HG03060 (cell line): ENCODE results near the gene MCHR1.

Experiments
- ATAC-seq: cut with Tn5 transposase; IDR thresholded peaks from one replicate; pipeline ENCODE4 v1.9.1; 2021; ENCODE audit warnings: low read depth, moderate number of reproducible peaks; ENCODE audit not compliant: unreplicated experiment

The MCHR1 gene

GRCh38 chr22:40679249-40679963 lies at the start of gene MCHR1:
TSS of gene MCHR1 (plus strand) at chr22:40679484. CDS start at chr22:40679653, 169 bp downstream.
- no peak for ATAC-seq

GRCh38 chr22:40631925-40632324 lies 47.4 kb upstream of the MCHR1 start:
- ATAC-seq: no peak

GRCh38 chr22:40633036-40633435 lies 46.2 kb upstream of the MCHR1 start:
- no peak for ATAC-seq

- no peak for ATAC-seq
Measured at GRCh38 chr22:40634119-40634903, 45.0 kb upstream of the MCHR1 start.

- no peak for ATAC-seq
Measured at GRCh38 chr22:40635043-40635939, 44.0 kb upstream of the MCHR1 start.

- ATAC-seq: no peak
Measured at GRCh38 chr22:40635940-40636379, 43.3 kb upstream of the MCHR1 start.

GRCh38 chr22:40636380-40637182 lies 42.7 kb upstream of the MCHR1 start, which contains the start of gene MRTFA:
TSS of gene MRTFA (minus strand) at chr22:40636719.
- ATAC-seq: peak; percentile 78

GRCh38 chr22:40637183-40638150 lies 41.8 kb upstream of the MCHR1 start:
- no peak for ATAC-seq

- no peak for ATAC-seq
Measured at GRCh38 chr22:40638261-40638660, 41.0 kb upstream of the MCHR1 start.

GRCh38 chr22:40641269-40641668 lies 38.0 kb upstream of the MCHR1 start:
- no peak for ATAC-seq

- no peak for ATAC-seq
Measured at GRCh38 chr22:40642316-40642715, 37.0 kb upstream of the MCHR1 start.

GRCh38 chr22:40645579-40646197 lies 33.6 kb upstream of the MCHR1 start:
- ATAC-seq: no peak

- ATAC-seq: no peak
Measured at GRCh38 chr22:40648386-40648785, 30.9 kb upstream of the MCHR1 start.

- ATAC-seq: no peak
Measured at GRCh38 chr22:40651057-40651456, 28.2 kb upstream of the MCHR1 start.

GRCh38 chr22:40651563-40652501 lies 27.5 kb upstream of the MCHR1 start:
- ATAC-seq: no peak

- ATAC-seq: no peak
Measured at GRCh38 chr22:40653361-40653760, 25.9 kb upstream of the MCHR1 start.

GRCh38 chr22:40654522-40655167 lies 24.6 kb upstream of the MCHR1 start:
- no peak for ATAC-seq
